Measurements from ENCODE around the gene SMIM15. TPM values are rescaled to one million over a fixed set of nuclear protein-coding genes. Genes with fewer than 3 reads are reported as not detected.

Gene SMIM15
- total RNA-seq, 1 donor from 2014 or later: 39.7 TPM

DNA sequence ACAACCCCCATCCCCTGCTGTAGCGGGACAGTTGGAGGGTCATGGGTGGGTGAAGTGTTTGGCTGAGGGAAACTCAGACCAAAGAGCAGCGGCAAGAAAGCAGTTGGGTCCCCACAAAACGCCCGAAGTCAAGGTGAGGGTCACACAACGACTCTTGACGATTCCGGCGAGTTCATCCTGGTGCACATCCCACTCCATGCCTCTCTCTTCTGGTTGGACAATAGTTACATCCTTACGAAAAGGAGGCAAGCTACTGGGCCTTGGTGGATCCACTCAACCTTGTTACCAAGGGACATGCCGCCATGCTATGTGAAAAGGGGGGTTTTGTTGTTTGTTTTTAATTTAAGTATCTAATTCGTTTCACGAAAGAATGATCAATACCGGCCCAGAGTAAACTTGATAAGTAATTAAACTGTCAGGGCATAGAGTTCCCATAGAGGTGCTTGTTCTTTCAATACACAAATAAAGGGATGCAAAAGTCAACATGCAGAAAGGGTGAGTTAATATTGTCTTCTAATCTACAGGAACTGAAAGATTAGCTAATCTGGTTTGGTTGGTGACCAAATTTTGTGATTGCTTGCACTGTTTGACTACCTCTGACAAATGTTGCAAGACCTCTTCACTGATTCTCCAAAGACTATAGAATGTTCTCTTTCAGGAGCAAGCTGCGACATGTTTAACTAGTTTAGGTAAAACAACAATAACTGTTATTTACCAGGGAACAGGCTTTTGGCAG lies 732 bp upstream of the SMIM15 start:
- H3K4me3 Mint-ChIP-seq (ENCODE audit: unreplicated experiment): peak overlapping the region; percentile 100
- H3K9me3 Mint-ChIP-seq (ENCODE audit: unreplicated experiment): peaks cover 9% of the 10 kb centered on the region
- no peak for TF ChIP-seq CTCF (IDR thresholded peaks at IDR 0.05; ENCODE audit: partially characterized antibody, unreplicated experiment)
- peaks cover 5% of the 10 kb centered on the region for H3K36me3 Mint-ChIP-seq (ENCODE audit: unreplicated experiment)
- peak; percentile 28 for DNase-seq
- peak overlapping the region; percentile 90 for H3K27ac Mint-ChIP-seq (ENCODE audit: unreplicated experiment)
- H3K27me3 Mint-ChIP-seq (ENCODE audit: unreplicated experiment): peaks cover 8% of the 10 kb centered on the region
- H3K4me1 Mint-ChIP-seq (ENCODE audit: low read depth, unreplicated experiment): peaks cover 14% of the 10 kb centered on the region

GRCh38 chr5:61160497-61160896 lies 1.8 kb downstream of the SMIM15 start:
- no peak for DNase-seq
- H3K36me3 Mint-ChIP-seq (ENCODE audit: unreplicated experiment): peaks cover 5% of the 10 kb centered on the region
- no peak for TF ChIP-seq CTCF (IDR thresholded peaks at IDR 0.05; ENCODE audit: partially characterized antibody, unreplicated experiment)
- H3K27me3 Mint-ChIP-seq (ENCODE audit: unreplicated experiment): peaks cover 8% of the 10 kb centered on the region
- peaks cover 9% of the 10 kb centered on the region for H3K9me3 Mint-ChIP-seq (ENCODE audit: unreplicated experiment)
- peak overlapping the region; percentile 100 for H3K4me3 Mint-ChIP-seq (ENCODE audit: unreplicated experiment)
- no peak overlapping the region for H3K27ac Mint-ChIP-seq (ENCODE audit: unreplicated experiment)
- H3K4me1 Mint-ChIP-seq (ENCODE audit: low read depth, unreplicated experiment): peaks cover 14% of the 10 kb centered on the region

DNA sequence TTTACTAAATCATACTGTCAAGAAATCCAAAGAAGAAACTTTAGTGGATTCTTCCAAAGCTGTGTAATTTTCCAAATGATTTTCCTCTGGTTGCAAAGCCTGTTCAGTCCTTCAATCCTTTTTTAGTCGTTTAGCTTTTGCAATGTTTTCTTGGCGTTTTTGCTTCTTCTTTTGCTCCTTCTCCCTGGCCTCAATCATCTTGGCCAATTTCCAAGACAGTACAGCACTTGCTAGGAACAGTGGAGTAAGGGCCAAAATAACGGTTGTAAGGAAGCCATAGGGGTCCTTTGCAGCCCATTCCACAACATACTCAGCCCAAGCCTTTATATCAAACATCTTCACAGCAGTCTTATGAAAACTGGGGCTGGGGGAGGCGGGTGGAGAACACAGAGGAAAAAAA lies 2.4 kb downstream of the SMIM15 start:
- Mint-ChIP-seq H3K9me3 (ENCODE audit: unreplicated experiment) (peaks cover 10% of the 10 kb centered on the region), H3K27ac (ENCODE audit: unreplicated experiment) (no peak overlapping the region), H3K4me1 (ENCODE audit: low read depth, unreplicated experiment) (peaks cover 14% of the 10 kb centered on the region), H3K36me3 (ENCODE audit: unreplicated experiment) (peaks cover 5% of the 10 kb centered on the region), H3K4me3 (ENCODE audit: unreplicated experiment) (no peak overlapping the region), H3K27me3 (ENCODE audit: unreplicated experiment) (peaks cover 8% of the 10 kb centered on the region)
- TF ChIP-seq CTCF (IDR thresholded peaks at IDR 0.05; ENCODE audit: partially characterized antibody, unreplicated experiment): no peak
- DNase-seq: no peak

DNA sequence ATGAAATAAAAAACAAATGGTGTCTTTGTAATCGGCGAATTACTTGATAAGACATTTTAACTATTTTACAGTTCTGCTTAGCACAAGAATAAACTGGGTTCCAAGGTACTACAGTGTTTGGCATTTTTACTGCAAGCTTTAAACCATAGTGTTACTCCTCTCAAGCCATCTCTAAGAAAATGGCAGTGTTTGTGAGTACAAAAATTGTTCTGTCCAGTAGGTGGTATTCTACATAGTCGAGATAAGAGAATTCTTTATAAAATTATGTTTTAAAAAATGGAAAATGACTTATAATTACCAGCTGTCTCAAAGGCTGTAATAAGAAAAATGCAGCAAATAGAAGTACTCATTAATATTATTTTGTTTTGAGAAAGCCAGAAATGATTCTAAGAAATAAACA lies 3.2 kb downstream of the SMIM15 start:
- Mint-ChIP-seq H3K9me3 (ENCODE audit: unreplicated experiment) (peaks cover 13% of the 10 kb centered on the region), H3K4me3 (ENCODE audit: unreplicated experiment) (no peak overlapping the region), H3K4me1 (ENCODE audit: low read depth, unreplicated experiment) (peaks cover 14% of the 10 kb centered on the region), H3K27me3 (ENCODE audit: unreplicated experiment) (peaks cover 8% of the 10 kb centered on the region), H3K36me3 (ENCODE audit: unreplicated experiment) (peaks cover 5% of the 10 kb centered on the region), H3K27ac (ENCODE audit: unreplicated experiment) (no peak overlapping the region)
- DNase-seq: no peak
- peak; percentile 11 for TF ChIP-seq CTCF (IDR thresholded peaks at IDR 0.05; ENCODE audit: partially characterized antibody, unreplicated experiment)

DNA sequence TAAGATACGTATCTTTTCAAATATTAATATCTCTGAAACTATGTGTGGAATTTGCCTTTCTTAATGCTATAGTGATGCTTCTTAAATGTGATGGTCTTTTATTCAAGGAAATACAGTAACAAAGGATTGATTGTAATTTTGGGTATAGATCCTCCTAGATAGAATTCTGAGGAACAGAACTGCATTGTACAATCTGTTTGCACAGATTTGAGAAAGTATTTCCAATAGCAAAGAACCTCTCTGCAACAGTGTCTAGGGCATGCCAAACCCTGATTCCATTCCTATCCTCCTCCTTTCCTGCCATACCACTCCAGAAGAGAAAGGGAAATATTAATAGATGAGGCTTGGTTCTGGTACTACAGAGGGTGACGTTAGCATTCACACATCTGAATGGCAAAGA lies 10.4 kb downstream of the SMIM15 start:
- TF ChIP-seq CTCF (IDR thresholded peaks at IDR 0.05; ENCODE audit: partially characterized antibody, unreplicated experiment): no peak
- H3K9me3 Mint-ChIP-seq (ENCODE audit: unreplicated experiment): peaks cover 4% of the 10 kb centered on the region
- no peak overlapping the region for H3K27ac Mint-ChIP-seq (ENCODE audit: unreplicated experiment)
- DNase-seq: no peak
- H3K4me3 Mint-ChIP-seq (ENCODE audit: unreplicated experiment): no peak overlapping the region
- H3K36me3 Mint-ChIP-seq (ENCODE audit: unreplicated experiment): no peaks in the 10 kb centered on the region
- no peaks in the 10 kb centered on the region for H3K27me3 Mint-ChIP-seq (ENCODE audit: unreplicated experiment)
- H3K4me1 Mint-ChIP-seq (ENCODE audit: low read depth, unreplicated experiment): no peaks in the 10 kb centered on the region

All from glutamatergic neuron (in vitro differentiated cells).